NCI-H524 treated with DMSO at 0.1 percent for 48 hours (cell line): Measurements from ENCODE around the gene SH2D6.
"Not testable (repeated sequence)": the region's sequence is repeated elsewhere in the genome, so short reads cannot be mapped to it uniquely, and the experiment has no call there.

ENCODE experiments used
- DNase-seq: peaks from one replicate; lab custom pipeline; 2025; lab: John Stamatoyannopoulos, UW

The SH2D6 gene

DNA sequence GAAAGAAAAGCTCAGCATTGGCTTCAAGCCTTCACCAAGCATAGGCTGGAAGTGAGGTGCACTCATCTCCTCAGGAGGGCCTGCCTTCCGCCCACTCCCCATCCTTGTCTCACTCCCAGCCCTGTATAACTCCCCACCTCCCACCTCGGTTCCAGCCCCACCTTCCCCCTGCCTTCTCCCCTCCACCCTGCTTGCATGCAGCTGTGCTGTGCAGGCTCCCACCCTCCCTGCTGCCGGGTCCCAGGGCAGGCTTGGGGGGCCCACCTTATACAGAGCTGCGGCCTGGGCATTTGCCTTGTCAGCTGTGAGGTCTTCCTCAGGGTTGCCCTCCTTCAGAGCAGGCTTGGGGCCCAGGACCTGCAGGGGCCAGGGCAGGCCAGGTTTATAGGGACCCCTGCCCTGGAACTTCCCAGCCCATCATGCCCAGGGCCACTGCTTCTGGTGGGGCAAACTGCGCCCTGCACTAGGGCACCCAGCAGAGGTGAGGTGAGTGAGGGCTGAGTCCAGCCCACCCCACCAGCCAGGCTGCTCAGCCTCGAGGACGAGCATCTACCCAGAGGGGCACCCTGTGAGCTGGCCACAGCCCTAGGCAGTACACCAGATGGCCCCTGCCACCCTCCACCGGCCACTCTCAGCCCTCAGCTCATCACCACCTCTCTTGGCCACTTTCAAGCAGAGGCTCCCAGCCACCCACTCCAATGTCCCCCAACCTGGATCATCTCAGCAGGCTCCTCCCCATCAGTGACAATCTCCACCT lies 19.9 kb upstream of the SH2D6 start:
- DNase-seq: no peak

DNA sequence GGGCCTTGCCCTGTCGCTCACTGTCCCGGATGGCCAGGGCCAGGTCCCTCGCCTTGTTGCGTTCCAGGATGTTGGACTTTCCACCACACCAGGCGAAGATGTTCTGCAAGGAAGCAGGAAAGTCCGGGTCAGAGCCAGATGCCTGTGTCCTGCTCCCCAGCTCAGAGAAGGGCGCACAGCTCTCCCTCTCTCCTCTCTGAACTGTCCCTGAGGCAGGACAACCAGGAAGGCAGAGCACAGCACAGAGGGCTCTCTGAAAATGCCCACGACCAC lies 19.4 kb upstream of the SH2D6 start:
- no peak for DNase-seq

DNA sequence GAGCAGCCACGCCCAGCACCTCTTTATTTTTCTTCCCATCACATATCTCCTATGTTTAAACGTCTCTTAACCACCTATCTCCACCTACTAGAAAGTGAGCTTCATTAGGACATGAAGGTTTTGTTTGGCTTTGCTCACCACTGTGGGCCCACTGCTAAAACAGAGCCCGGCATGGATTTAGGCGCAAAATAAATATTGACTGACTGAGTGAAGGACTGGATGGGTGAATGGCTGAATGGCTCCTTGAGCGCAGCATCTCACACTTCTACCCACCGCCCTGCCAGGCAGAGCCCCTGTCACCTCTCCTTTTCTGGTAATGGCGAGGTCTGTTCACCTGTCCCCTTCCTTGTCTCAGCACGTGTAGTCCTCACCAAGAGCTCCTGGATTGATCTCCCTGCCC lies 18.5 kb upstream of the SH2D6 start:
- DNase-seq: no peak

DNA sequence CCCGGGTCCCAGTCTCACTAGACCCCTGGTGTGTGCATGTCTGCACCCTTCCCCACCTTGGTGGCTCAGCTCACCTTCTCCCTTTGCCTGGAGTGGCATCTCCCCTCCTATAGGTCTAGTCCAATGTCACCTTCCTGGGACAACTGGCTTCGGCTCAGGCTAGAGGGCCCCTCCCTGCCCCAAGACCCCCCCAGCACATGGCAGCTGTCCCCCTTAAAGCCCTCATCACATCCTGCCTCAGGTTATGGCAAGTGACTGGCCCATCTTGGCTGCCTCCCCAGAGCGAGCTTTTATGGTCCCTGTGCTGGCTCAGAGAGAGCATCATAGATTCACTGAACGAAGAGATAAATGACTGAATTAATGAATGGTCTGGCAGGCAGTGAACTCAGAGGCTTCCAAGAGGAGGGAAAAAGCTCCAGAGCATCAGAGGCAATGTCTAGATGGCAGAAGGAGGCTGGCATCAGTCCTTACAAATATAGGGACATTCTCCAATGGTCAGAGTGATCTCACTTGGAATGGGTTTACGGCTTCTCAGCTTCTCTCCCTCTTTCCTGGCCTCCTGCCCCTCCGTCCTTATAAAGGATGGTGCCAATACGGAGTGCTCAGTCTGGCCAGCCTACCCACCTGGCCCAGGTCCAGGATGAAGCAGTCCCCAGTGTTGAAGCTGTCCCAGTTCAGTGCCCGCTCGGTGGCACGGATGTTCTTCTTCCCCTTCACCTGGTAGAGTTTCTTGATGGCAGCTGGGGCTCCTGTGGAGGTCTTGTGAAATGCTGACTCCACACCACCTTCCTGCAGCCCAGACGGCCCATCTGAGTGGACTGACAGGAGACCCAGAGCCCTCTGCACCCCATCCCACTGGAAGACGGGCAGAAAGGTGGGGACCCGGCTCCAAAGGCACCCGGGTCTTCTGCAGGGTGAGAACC lies 17.7 kb upstream of the SH2D6 start:
- no peak for DNase-seq

DNA sequence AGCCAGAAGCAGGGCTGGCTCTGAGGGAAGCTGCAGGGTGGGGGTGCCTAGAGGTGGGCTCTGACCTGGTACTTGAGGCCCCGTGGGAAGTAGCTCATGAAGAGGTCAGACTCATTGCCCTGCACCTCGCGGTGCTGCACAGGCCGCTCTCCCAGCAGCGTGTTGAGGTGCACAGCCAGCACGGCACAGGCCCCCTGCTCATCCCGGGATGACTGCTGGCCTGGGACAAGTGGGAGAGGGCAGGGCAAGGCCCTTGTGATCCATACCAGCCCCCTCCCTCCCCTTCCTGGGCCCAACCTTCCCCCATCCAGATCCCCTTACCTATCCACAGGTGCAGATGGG lies 17.1 kb upstream of the SH2D6 start:
- DNase-seq: no peak

DNA sequence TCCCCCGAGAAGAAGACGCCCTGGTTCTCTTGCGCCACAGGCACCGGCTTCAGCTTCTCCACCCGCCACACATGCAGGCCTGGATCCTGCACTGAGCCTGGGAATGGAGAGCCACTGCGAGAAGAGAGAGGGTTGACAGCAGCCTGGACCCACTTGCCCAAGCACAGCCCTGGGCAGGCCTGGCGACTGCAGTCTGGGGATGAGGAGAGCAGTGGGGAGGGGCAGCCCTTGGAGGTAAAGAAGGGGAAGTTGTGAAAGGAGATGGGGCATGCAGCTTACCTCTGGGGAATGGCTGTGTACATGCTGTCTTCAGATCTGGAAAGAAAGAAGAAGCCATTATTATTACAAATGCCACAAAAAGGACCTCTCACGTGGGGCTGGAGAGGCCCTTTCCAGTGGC lies 16.7 kb upstream of the SH2D6 start:
- DNase-seq: no peak

DNA sequence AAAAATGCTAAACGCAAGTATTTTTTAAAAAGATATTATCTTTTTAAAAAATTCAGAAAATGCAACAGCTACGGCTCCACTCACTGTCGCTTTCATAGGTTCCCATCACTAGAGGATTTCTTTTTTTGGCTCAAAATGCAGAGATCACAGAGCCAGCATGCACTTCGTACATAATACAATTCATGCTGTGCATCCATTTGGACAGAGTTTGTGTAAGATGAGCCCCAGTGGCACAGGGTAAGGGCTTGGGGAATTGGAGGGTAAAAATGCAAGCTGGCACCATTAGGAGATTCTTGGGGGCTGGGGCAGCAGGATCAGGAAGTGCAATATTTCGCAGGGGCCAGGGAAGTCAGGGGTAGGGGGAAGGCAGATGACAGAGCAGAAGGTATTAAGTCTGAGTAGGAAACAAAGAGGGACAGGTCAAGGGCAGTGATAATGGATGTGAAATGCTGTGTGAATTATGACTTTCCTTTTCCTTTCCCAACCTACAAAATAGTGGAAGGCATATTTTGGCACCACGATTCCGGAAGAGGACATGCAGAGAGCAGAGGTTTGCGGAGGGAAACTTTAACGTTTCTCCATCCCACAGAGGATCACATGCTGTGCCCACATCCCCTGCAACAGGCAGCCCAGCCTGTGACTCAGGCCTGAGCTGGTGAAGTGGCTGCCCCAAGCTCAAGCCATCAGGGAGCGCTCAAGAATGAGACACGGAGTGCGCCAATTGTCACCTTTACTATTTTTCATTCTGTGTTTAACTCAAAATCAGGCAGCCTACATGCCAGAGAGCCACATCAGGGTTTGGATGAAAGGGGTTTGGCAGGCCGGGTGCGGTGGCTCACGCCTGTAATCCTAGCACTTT lies 13.1 kb upstream of the SH2D6 start:
- no peak for DNase-seq

DNA sequence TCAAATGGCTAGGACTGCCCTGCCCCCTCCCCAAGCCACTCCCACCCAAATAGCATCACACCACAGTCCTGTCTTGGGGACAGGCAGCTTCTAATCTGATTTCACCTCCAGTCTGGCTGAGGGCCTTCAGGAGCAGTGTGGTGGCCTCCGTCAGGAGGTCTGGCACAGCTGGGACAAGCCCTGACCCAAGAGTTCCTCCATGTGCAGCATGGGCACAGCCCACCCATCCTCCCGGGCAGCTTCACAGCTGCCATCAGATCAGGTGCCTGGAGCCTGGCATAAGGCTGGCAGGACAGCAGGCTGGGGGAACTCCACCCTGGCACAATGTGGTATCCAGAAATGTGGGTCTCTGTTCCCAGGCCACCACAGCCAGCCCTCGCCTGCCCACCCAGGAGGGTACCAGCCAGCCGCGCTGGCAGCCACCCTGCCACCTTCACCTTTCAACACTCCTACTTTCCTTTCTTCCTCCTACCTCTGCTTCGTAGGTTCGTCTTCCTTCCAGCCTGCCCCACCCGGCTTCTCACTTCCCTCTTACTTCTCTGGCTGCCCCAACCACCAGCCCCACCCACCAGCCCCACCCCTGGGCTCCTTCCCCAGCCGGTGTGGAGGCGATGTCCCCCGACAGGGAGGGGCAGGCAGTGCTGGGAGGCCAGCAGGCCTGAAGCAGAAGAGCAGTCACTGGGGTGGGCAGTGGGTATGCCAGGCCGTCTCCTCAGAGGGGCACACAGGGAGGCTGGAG lies 8.5 kb upstream of the SH2D6 start, which contains the start of gene CAPG:
Gene CAPG (minus strand): TSS at position 522 of the 739 bp plus-strand sequence. CDS start 8,221 bp downstream, outside the sequence.
- no peak for DNase-seq

DNA sequence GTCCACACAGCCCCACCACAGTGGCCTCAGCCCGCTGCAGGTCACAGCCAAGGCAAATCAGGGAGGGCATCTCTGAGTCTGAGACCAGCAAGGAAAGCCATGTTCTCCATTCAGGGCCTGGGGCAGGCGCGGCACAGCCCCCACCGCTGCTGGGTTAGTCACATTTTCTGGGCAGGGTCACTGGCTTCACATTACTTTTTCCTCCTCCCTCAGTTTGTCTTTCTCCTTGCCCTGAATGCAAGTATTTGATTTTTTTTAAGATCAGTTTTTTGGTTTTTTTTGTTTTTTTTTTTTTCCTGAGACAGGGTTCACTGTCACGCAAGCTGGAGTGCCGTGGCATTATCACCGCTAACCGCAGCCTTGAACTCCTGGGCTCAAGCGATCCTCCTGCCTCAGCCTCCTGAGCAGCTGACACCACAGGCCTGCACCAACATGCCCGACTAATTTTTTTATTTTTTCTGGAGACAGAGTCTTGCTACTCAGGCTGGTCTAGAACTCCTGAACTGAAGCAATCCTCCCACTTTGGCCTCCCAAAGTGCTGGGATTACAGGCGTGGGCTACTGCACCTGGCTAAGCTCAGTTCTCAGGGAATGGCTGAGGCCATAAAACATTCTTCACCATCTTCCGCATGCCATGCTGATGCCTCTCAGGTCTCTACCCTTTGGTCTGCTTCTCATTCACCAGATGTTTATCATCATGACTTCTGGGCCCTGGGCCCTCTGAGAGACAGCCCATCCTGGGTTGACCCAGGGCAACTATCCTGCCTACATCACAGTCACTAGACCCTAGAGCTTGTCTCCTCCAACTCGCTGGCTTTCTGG lies 7.7 kb upstream of the SH2D6 start:
- no peak for DNase-seq

DNA sequence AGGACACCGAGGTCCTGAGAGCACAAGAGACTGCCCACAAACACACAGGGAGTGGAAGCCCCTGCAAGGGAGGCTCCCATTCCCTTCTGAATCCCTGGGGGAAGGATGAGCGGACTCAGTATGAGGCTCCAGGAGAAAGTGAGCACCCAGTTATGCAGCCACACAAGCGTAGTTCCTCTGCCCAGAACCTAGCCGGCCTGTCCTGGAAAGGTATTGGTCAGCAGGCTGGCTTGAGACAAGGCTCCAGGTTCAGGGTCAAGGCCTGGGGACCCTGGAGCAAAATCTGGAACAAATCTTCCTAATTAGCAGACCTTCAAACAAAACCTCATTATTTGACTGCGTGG lies 7.1 kb upstream of the SH2D6 start:
- DNase-seq: no peak

DNA sequence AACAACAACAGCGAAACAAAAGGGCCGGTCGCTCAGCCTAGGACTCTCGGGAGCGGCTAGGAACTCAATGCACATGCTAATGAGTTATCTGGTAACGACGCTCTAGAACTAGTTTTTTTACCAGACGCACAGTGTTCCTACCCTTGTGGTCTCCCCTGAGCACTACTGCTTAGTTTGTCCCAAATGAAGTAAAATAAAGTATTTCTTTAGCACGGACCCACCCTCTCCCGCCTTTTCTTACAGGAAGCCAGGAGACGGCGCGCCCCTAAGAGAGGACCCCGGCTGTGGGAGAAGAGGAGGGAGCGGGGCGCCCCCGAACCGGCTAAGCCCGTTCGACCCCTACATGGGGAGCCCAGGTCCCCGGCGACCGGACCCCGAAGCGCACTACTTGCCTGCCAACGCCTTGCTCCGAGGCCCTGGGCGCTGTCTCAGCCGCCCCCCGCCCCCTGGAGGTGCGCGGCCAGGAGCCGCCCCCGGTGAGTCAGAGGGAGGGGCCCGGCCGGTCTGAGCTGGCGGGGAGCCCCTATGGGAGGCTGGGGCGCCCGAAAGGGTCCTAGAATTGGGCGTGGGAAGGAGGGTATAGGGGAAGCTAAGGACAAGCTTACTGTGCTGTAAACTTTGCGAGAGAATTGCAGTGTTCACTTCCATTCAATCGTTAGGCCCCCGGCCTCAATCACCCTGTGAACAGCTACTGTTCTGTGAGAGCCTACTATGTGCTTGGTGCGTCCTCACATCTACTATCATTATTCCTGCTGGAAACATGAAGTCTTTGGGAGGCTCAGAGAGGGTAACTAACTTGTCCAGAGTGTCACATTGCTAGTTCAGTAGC lies 4.7 kb upstream of the SH2D6 start:
- no peak for DNase-seq

DNA sequence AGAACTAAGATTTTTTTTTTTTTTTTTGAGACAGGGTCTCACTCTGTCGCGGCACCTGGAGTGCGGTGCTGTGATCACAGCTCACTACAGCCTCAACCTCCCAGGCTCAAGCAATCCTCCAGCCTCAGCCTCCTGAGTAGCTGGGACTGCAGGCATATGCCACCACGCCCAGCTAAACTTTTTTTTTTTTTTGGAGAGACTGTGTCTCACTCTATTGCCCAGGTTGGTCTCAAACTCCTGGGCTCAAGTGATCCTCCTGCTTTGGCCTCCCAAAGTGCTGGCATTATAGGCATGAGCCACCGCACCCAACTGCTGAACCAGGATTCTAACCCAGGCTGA lies 4.1 kb upstream of the SH2D6 start:
- DNase-seq: not testable (repeated sequence)

DNA sequence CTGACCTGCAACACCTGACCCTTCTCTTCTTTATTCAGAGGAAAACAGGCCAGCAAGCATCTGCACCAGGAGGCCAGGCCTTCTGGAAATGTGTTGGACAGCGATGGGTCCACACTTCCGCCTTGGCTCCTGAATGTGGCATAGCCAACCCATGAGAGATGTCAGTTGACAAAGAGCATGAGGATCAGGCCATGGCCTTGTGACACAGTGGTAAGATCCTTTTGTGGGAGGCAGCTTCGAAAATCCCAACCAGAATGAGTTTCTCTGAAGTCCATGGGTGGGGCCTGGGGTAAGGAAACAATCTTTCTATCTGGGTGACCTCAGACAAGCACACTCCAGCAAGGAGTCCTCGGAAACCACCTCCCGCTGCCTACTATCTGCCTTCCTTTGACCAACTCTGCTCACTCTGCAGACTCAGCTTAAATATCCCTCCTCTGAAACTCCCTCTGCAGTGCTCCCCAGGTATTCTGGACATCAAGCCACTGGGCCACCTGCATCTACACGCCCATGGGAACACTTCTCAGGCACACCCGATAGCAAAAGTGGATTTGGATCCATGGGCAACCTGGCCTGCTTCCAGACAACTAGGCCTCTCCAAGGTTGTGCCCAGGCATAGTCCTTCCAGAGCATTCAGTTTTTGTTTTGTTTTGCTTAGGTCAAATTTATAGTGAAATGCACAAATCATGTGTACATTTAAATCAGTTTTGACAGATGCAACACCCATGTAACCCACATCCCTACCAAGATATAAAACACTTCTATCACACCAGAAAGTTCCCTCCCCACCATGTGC lies 3.6 kb upstream of the SH2D6 start:
- DNase-seq: no peak

DNA sequence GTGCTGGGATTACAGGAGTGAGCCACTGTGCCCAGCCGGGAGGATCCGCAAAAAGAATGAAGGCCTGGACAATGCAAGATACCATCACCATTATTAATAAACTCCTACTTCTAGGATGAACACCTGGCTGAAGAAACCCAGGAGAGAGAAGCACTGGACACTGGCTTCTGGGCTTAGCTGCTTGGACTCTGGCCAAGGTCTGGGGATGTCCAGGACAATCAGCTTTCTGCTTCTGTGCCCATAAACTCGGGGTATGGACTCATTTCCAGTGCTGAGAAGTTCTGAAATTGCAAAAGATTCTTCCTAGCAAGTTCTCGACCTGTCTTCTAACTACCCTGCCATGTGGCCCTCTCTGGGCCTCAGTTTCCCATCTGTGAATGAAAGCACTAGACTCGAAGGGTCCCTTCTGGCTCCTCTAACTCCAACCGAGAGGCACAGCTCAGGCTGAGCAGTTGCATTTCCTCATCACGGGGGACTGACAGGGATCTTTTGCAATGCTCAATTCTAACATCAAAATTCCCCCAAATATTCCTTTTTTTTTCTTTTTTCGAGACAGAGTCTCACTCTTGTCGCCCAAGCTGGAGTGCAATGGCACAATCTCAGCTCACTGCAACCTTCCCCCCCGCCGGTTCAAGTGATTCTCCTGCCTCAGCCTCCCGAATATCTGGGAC lies 2.4 kb upstream of the SH2D6 start:
- DNase-seq: no peak

DNA sequence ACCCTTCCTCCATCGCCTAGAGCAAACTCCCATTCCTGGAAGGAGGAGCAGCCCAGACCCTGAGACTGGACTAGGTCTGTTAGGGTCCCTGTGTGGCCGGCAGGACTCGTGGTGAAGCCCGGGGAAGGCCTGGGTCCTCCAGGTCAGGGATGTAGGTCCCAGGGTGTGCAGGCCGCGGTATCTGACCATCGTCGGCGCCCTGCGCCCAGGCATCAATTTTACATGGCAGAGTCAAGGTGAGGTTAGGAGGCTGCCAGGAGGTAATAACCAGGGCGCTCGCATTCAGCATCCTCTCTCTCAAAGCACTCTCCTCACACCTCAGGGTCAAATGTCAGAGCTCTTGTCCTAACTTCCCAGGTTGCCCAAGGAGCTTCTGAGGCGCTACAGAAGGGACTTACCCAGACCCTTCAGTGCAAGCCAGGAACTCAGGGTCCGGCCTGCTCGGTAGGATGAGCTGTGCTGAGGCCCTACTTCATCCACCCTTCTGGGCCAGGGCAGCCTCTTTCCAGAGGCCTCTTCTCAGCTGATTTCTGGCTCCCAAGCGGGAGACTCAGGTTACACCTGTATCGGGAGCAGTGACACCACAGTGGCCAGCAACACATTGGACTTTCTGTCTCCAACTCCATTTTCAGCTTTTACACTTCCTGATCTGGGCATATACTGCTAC lies 628 bp downstream of the SH2D6 start:
- DNase-seq: no peak

DNA sequence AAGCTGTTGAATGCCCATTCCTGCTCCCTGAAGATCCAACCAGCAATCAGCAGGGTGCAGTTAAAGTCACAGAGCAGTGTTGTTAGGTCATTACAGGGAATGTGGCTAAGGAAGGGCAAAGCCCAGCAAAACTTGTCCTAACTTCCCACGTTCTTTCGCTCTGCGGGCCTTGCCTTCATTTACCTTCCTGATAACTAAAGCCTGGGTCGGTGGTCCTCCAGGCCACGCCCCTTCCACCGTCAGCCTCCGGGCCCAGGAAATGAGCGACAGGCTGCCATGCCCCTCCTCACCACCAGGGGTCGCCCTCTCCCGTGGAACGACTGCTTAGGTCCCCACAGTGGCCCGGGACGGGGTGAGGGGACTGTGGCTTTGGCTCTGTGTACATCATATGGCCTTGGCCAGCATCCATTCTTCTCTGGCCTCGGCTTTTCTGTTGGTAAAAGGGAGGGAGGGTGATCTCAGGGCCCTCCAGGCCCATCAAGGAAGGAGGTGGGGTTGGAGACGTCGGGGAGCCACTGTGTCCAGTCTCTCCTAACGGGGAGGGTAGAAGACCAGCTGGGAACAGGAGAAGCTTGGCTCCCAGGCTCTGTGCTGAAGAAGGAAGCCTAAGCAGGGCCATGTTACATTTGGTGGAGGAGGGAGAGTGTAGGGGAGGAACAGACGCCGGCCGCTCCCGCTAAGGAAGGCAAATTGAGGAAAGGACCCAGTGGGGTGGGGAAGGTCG lies 2.2 kb downstream of the SH2D6 start:
- no peak for DNase-seq

DNA sequence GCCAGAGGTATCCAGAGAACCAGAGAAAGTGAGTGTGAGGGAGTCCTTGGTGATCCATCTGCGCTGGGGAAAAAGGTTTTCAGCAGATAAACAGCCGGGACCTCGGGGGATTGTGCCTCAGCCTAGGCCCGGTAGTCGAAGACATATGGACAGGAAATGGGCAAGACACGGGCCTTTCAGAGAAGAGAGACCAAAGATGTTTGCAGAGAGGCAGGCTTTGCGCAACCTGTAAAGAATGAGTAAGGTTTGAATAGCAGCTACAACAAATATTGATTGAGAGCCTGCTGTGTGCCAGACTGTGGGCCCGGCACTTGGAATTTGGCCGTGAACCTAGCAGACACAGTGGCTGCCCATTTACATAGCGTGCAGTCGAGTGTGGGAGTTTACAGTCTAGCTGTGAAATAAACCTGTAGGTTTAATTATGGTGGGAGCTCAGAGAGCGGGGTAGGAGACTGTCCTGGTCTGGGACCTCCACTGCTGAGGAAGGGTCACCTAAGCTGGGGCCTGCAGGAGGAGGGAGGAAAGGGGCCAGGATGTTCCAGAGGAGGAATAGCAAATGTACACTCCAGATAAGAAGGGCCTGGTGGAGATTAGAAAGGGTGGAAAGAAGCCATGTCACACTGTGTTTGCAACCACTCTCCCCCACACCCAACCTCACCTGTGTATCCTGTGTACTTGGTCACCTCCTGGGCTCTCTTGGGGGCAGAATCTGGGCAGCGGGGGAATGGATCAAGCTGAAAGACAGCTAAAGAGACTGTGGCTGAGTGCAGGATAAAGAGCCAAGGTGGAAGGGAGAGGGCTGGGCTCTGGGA lies 3.0 kb downstream of the SH2D6 start:
- no peak for DNase-seq
